ENCODE measurements around the gene TEX38. TPM values are rescaled to one million over a fixed set of nuclear protein-coding genes. Genes with fewer than 3 reads are reported as not detected.

TEX38 gene
- polyA plus RNA-seq, 1 experiment: 0.07 TPM

GRCh38 chr1:46672696-46673095 lies 1.0 kb downstream of the TEX38 start:
- H3K4me3 ChIP-seq (ENCODE audit: low read depth, low read length): no peak overlapping the region
- no peaks in the 10 kb centered on the region for H3K27me3 ChIP-seq (ENCODE audit: control insufficient read depth, insufficient read depth, low read length)
- POLR2A ChIA-PET: no interaction called here
- TF ChIP-seq CTCF (IDR thresholded peaks at IDR 0.05; ENCODE audit: insufficient read depth, low read depth, low read length): no peak
- CTCF ChIA-PET: interaction anchor here (0.8 kb wide), 1 partner anchor 21 kb away, joined by 3 read pairs; no protein-coding TSS in a partner anchor
- H3K36me3 ChIP-seq (ENCODE audit: control insufficient read depth, insufficient read depth, low read length): peaks cover 7% of the 10 kb centered on the region
- DNase-seq (ENCODE audit: low read depth): no peak

GRCh38 chr1:46673749-46674182 lies 2.1 kb downstream of the TEX38 start:
- no peak for TF ChIP-seq CTCF (IDR thresholded peaks at IDR 0.05; ENCODE audit: insufficient read depth, low read depth, low read length)
- Histone ChIP-seq H3K27me3 (ENCODE audit: control insufficient read depth, insufficient read depth, low read length) (no peaks in the 10 kb centered on the region), H3K4me3 (ENCODE audit: low read depth, low read length) (no peak overlapping the region), H3K36me3 (ENCODE audit: control insufficient read depth, insufficient read depth, low read length) (peaks cover 7% of the 10 kb centered on the region)
- no peak for DNase-seq (ENCODE audit: low read depth)
- ChIA-PET POLR2A (interaction anchor here (0.6 kb wide), 1 partner anchor 78 kb away, joined by 4 read pairs; no protein-coding TSS in a partner anchor), CTCF (interaction anchor here (1.6 kb wide), 1 partner anchor 10 kb away, joined by 4 read pairs; no protein-coding TSS in a partner anchor)

- ChIA-PET CTCF (interaction anchor here (1.0 to 1.6 kb wide), 4 partner anchors 9 to 57 kb away, joined by 3 to 5 read pairs (median 4); no protein-coding TSS in a partner anchor), POLR2A (no interaction called here)
- H3K27me3 ChIP-seq (ENCODE audit: control insufficient read depth, insufficient read depth, low read length): no peaks in the 10 kb centered on the region
- no peak for DNase-seq (ENCODE audit: low read depth)
- H3K4me3 ChIP-seq (ENCODE audit: low read depth, low read length): no peak overlapping the region
- peaks cover 9% of the 10 kb centered on the region for H3K36me3 ChIP-seq (ENCODE audit: control insufficient read depth, insufficient read depth, low read length)
- TF ChIP-seq CTCF (IDR thresholded peaks at IDR 0.05; ENCODE audit: insufficient read depth, low read depth, low read length): no peak
These were observed 4.1 kb downstream of the TEX38 start for GRCh38 chr1:46675549-46676314.

GRCh38 chr1:46676531-46676930 lies 4.9 kb downstream of the TEX38 start:
- no peak for DNase-seq (ENCODE audit: low read depth)
- no peak for TF ChIP-seq CTCF (IDR thresholded peaks at IDR 0.05; ENCODE audit: insufficient read depth, low read depth, low read length)
- peaks cover 11% of the 10 kb centered on the region for H3K36me3 ChIP-seq (ENCODE audit: control insufficient read depth, insufficient read depth, low read length)
- ChIA-PET POLR2A (no interaction called here), CTCF (interaction anchor here (0.8 to 1.7 kb wide), 2 partner anchors 11 to 53 kb away, joined by 3 to 5 read pairs; no protein-coding TSS in a partner anchor)
- no peaks in the 10 kb centered on the region for H3K27me3 ChIP-seq (ENCODE audit: control insufficient read depth, insufficient read depth, low read length)
- H3K4me3 ChIP-seq (ENCODE audit: low read depth, low read length): no peak overlapping the region

DNA sequence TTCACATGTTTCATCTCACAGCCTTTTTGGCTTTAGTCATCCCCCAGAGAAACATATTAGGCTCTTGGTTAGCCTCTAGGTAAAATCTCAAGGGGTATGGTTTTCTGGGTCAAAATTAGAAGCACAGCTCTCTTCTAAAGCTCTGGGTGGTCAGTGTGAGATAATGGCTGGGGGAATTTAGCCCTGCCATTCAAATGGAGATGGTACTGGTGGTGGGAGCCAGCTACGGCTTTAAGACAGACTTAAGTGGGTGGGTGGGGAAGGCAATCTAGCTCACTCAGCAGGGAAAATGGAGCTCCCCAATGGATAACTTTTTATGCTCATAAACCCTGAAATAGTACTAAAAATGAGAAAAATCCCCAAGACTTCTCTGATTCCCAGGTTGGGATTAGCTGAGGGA lies 5.7 kb downstream of the TEX38 start:
- ChIA-PET POLR2A (no interaction called here), CTCF (interaction anchor here (0.8 to 1.7 kb wide), 5 partner anchors 9 to 54 kb away, joined by 3 to 5 read pairs (median 3); no protein-coding TSS in a partner anchor)
- peaks cover 12% of the 10 kb centered on the region for H3K36me3 ChIP-seq (ENCODE audit: control insufficient read depth, insufficient read depth, low read length)

More for the DNA sequence above, 5.7 kb downstream of the TEX38 start:
- Histone ChIP-seq H3K4me3 (ENCODE audit: low read depth, low read length) (no peak overlapping the region), H3K27me3 (ENCODE audit: control insufficient read depth, insufficient read depth, low read length) (no peaks in the 10 kb centered on the region)
- no peak for TF ChIP-seq CTCF (IDR thresholded peaks at IDR 0.05; ENCODE audit: insufficient read depth, low read depth, low read length)
- no peak for DNase-seq (ENCODE audit: low read depth)
